ENCODE results near the gene PDLIM4.

The PDLIM4 gene

GRCh38 chr5:132313961-132314432, 56.5 kb downstream of the PDLIM4 start:
- no peak for DNase-seq

GRCh38 chr5:132315529-132316067, 58.1 kb downstream of the PDLIM4 start:
- no peak for DNase-seq

- DNase-seq = no peak
Observed at GRCh38 chr5:132319975-132320374, 62.5 kb downstream of the PDLIM4 start.

GRCh38 chr5:132321109-132321721, 63.7 kb downstream of the PDLIM4 start:
- DNase-seq = no peak

- DNase-seq = no peak
Observed at GRCh38 chr5:132322266-132322665, 64.8 kb downstream of the PDLIM4 start.

Data from KG1 (cell line).